DND-41 (cell line): ENCODE results near the gene SLC45A1.

Experiments
- EZH2 ChIP-seq: IDR thresholded peaks from 3 replicates; pipeline ENCODE4 v1.6.1; 2012; ENCODE audit warnings: borderline replicate concordance, low read depth, mild to moderate bottlenecking, moderate library complexity, low read length, inconsistent platforms; ENCODE audit not compliant: severe bottlenecking
- TF ChIP-seq, protein P1 (sequence below): IDR thresholded peaks from 2 replicates; pipeline ENCODE4 v1.5.1; 2012; ENCODE audit warnings: borderline replicate concordance, low read length, moderate library complexity, mild to moderate bottlenecking; ENCODE audit not compliant: poor library complexity, severe bottlenecking; ENCODE audit errors: extremely low read depth

- TF ChIP-seq, protein P1, sequence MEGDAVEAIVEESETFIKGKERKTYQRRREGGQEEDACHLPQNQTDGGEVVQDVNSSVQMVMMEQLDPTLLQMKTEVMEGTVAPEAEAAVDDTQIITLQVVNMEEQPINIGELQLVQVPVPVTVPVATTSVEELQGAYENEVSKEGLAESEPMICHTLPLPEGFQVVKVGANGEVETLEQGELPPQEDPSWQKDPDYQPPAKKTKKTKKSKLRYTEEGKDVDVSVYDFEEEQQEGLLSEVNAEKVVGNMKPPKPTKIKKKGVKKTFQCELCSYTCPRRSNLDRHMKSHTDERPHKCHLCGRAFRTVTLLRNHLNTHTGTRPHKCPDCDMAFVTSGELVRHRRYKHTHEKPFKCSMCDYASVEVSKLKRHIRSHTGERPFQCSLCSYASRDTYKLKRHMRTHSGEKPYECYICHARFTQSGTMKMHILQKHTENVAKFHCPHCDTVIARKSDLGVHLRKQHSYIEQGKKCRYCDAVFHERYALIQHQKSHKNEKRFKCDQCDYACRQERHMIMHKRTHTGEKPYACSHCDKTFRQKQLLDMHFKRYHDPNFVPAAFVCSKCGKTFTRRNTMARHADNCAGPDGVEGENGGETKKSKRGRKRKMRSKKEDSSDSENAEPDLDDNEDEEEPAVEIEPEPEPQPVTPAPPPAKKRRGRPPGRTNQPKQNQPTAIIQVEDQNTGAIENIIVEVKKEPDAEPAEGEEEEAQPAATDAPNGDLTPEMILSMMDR = no peak
- no peak for TF ChIP-seq EZH2
These were observed 33.2 kb downstream of the SLC45A1 start for GRCh38 chr1:8350914-8351684.
